Neural progenitor cell (in vitro differentiated cells): Measurements from ENCODE around the gene DYRK2. TPM values are rescaled to one million over a fixed set of nuclear protein-coding genes. Genes with fewer than 3 reads are reported as not detected.

Experiments used
- DNase-seq: peaks from one replicate; pipeline ENCODE4 v3.0.0-alpha.2; 2016; ENCODE audit warnings: low spot score
- H2AFZ ChIP-seq: fragments of 200-600 bp; sonication (generic); replicated peaks from 2 replicates; pipeline ENCODE4 v1.6.1; 2016; ENCODE audit warnings: antibody characterized with exemption
- H3F3A ChIP-seq: fragments of 200-600 bp; sonication (generic); 2 replicates; pipeline ENCODE4 v1.6.1; 2016; ENCODE audit warnings: antibody characterized with exemption, low read depth
- H3K27ac ChIP-seq: fragments of 200-600 bp; sonication (generic); 2 replicates; pipeline ENCODE4 v1.5.1; 2016; ENCODE audit warnings: mild to moderate bottlenecking
- H3K27me3 ChIP-seq: fragments of 200-600 bp; sonication (generic); 2 replicates; pipeline ENCODE4 v1.6.1; 2016; ENCODE audit warnings: mild to moderate bottlenecking, moderate library complexity
- H3K36me3 ChIP-seq: fragments of 200-600 bp; sonication (generic); 2 replicates; pipeline ENCODE4 v1.5.1; 2016
- H3K4me1 ChIP-seq: fragments of 200-600 bp; sonication (generic); 2 replicates; pipeline ENCODE4 v1.6.1; 2016; ENCODE audit warnings: mixed run types
- H3K4me2 ChIP-seq: fragments of 200-600 bp; sonication (generic); 2 replicates; pipeline ENCODE4 v1.6.1; 2016
- H3K4me3 ChIP-seq: fragments of 200-600 bp; sonication (generic); 2 replicates; pipeline ENCODE4 v1.5.1; 2016
- H3K79me2 ChIP-seq: fragments of 200-600 bp; sonication (generic); 2 replicates; pipeline ENCODE4 v1.6.1; 2016; ENCODE audit warnings: low read depth
- H3K9ac ChIP-seq: fragments of 200-600 bp; sonication (generic); 2 replicates; pipeline ENCODE4 v1.6.1; 2016
- H3K9me3 ChIP-seq: fragments of 200-600 bp; sonication (generic); 2 replicates; pipeline ENCODE4 v1.5.1; 2016; ENCODE audit warnings: low read depth
- H4K20me1 ChIP-seq: fragments of 200-600 bp; sonication (generic); 2 replicates; pipeline ENCODE4 v1.6.1; 2016; ENCODE audit warnings: low read depth
- H3K27ac Mint-ChIP-seq: 3 replicates; pipeline ENCODE4 v1.8.0; 2021; ENCODE audit warnings: mixed read lengths
- H3K27me3 Mint-ChIP-seq: 2 replicates; pipeline ENCODE4 v1.8.0; 2022; ENCODE audit warnings: low read depth, mild to moderate bottlenecking, inconsistent platforms, moderate library complexity, mixed read lengths; ENCODE audit not compliant: insufficient read depth
- H3K36me3 Mint-ChIP-seq: 3 replicates; pipeline ENCODE4 v1.8.0; 2021; ENCODE audit warnings: mixed read lengths
- H3K4me1 Mint-ChIP-seq: 3 replicates; pipeline ENCODE4 v1.8.0; 2021; ENCODE audit warnings: mixed read lengths
- H3K4me3 Mint-ChIP-seq: 3 replicates; pipeline ENCODE4 v1.8.0; 2021; ENCODE audit warnings: mild to moderate bottlenecking, moderate library complexity, mixed read lengths
- H3K9me3 Mint-ChIP-seq: 3 replicates; pipeline ENCODE4 v1.8.0; 2020; ENCODE audit warnings: mixed read lengths
- EZH2 ChIP-seq: fragments of 200-600 bp; sonication (generic); IDR thresholded peaks from 2 replicates; pipeline ENCODE4 v1.6.1; 2017; ENCODE audit warnings: antibody characterized with exemption, mild to moderate bottlenecking, moderate library complexity
- EZH2phosphoT487 ChIP-seq: fragments of 200-600 bp; sonication (generic); IDR thresholded peaks from 2 replicates; pipeline ENCODE4 v1.6.1; 2017; ENCODE audit warnings: antibody characterized with exemption
- total RNA-seq: library from RNA; depleted of rRNA; stranded (reverse); fragments of >200 nt; gene quantifications from 2 replicates; pipeline ENCODE4 v1.2.3, GENCODE V29; 2015; ENCODE audit warnings: low replicate concordance
- TF ChIP-seq, protein P1 (sequence below): fragments of 200-600 bp; sonication (generic); IDR thresholded peaks from 2 replicates; pipeline ENCODE4 v1.5.1; 2017; ENCODE audit warnings: antibody characterized with exemption, mild to moderate bottlenecking

The DYRK2 gene
- total RNA-seq, 1 donor from 2014 or later: 29.6 TPM

DNA sequence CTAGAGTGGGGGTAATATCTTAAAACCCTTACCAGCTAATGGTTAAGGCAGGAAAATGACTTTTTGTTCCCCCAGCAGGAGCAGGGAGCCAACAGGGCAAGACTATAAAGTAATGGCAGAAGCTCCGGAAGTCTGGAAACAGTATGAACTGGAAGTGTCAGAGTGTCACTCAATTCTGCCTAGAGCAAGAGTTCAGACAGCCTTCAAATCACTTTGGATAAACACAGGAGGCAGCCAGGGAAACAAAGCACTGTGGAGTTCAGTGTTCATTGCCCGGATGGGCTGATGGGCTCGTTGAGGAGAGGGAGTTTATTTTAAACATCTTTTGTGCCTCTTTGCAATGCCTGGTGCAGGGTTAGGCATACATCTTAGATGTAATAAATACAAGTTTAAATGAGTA is 16.5 kb upstream of the DYRK2 start:
- TF ChIP-seq EZH2phosphoT487: no peak
- TF ChIP-seq, protein P1, sequence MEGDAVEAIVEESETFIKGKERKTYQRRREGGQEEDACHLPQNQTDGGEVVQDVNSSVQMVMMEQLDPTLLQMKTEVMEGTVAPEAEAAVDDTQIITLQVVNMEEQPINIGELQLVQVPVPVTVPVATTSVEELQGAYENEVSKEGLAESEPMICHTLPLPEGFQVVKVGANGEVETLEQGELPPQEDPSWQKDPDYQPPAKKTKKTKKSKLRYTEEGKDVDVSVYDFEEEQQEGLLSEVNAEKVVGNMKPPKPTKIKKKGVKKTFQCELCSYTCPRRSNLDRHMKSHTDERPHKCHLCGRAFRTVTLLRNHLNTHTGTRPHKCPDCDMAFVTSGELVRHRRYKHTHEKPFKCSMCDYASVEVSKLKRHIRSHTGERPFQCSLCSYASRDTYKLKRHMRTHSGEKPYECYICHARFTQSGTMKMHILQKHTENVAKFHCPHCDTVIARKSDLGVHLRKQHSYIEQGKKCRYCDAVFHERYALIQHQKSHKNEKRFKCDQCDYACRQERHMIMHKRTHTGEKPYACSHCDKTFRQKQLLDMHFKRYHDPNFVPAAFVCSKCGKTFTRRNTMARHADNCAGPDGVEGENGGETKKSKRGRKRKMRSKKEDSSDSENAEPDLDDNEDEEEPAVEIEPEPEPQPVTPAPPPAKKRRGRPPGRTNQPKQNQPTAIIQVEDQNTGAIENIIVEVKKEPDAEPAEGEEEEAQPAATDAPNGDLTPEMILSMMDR: no peak
- no peak for TF ChIP-seq EZH2
- Histone ChIP-seq H3K79me2 (no peaks in the 10 kb centered on the region), H3K27ac (no peak overlapping the region), H3K4me3 (no peak overlapping the region), H3K9ac (no peak overlapping the region), H3K27me3 (no peaks in the 10 kb centered on the region), H3K36me3 (no peaks in the 10 kb centered on the region), H3F3A (no peaks in the 10 kb centered on the region), H3K4me2 (no peak overlapping the region), H2AFZ (peak overlapping the region; percentile 23), H4K20me1 (no peaks in the 10 kb centered on the region), H3K9me3 (no peaks in the 10 kb centered on the region), H3K4me1 (peaks cover 17% of the 10 kb centered on the region)
- Mint-ChIP-seq H3K27me3 (no peaks in the 10 kb centered on the region), H3K9me3 (no peaks in the 10 kb centered on the region), H3K4me1 (peaks cover 28% of the 10 kb centered on the region), H3K27ac (peak overlapping the region; percentile 97), H3K4me3 (no peak overlapping the region), H3K36me3 (no peaks in the 10 kb centered on the region)
- DNase-seq: peak; percentile 28

DNA sequence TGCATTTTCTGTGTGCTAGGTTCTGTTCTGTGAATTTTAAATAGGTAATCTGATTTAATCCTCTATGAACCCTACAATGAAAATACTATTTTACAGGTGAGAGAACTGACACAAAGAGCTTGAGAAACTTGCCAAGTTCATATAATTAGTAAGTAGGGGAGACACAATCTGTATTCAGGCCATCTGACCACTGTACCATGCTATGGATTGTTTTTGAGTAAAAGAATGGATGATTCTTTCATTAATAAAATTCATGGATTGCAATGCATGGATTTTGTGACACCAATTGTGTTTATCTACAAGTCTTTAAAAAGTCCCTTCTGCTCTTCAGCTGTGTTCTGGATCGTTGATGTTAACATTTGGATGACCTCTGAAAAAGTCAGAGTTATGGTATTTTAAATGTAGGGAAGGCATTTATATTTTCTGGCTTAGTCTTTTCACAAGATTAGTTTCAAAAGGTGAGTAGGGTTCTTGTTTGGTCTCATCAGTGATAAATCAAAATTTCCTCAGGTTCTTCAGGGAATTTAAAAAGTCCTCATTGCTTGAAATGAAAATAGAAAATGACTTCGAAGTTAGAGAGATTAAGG is 15.4 kb upstream of the DYRK2 start:
- no peak overlapping the region for H2AFZ ChIP-seq
- H3K27me3 ChIP-seq: no peaks in the 10 kb centered on the region
- no peaks in the 10 kb centered on the region for H3K36me3 ChIP-seq
- peaks cover 17% of the 10 kb centered on the region for H3K4me1 ChIP-seq
- H3K9ac ChIP-seq: no peak overlapping the region
- H3F3A ChIP-seq: no peaks in the 10 kb centered on the region
- no peaks in the 10 kb centered on the region for H3K27me3 Mint-ChIP-seq
- no peak overlapping the region for H3K27ac ChIP-seq
- H3K9me3 ChIP-seq: no peaks in the 10 kb centered on the region
- no peaks in the 10 kb centered on the region for H4K20me1 ChIP-seq
- H3K4me1 Mint-ChIP-seq: peaks cover 28% of the 10 kb centered on the region
- H3K4me3 ChIP-seq: no peak overlapping the region
- H3K4me2 ChIP-seq: no peak overlapping the region
- no peaks in the 10 kb centered on the region for H3K36me3 Mint-ChIP-seq
- TF ChIP-seq EZH2phosphoT487: no peak
- TF ChIP-seq, protein P1: no peak
- TF ChIP-seq EZH2: no peak
- H3K27ac Mint-ChIP-seq: no peak overlapping the region
- no peaks in the 10 kb centered on the region for H3K79me2 ChIP-seq
- DNase-seq: no peak
- no peak overlapping the region for H3K4me3 Mint-ChIP-seq
- no peaks in the 10 kb centered on the region for H3K9me3 Mint-ChIP-seq

DNA sequence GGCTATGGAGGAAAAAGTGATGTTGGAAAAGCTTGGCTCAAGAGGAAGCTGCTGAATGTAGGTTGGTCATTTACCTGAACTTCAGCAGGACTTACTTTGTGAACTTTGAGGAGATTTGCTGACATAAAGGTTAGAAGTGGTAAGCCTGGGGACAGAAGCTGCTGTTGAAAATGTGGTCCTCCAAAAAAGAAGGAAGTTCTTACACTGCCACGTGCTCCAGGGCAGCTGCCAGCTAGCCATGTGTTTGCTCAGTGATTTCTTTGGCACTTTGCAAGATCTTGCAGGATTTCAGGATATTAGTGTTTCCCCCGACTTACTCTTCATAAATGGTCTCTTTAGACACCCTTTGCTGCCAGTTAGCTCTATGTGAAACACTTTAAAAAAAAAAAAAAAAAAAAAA is 14.8 kb upstream of the DYRK2 start:
- Mint-ChIP-seq H3K4me3 (no peak overlapping the region), H3K27me3 (no peaks in the 10 kb centered on the region), H3K27ac (no peak overlapping the region), H3K9me3 (no peaks in the 10 kb centered on the region), H3K4me1 (peaks cover 28% of the 10 kb centered on the region), H3K36me3 (no peaks in the 10 kb centered on the region)
- no peak overlapping the region for H3K27ac ChIP-seq
- H3K4me3 ChIP-seq: no peak overlapping the region
- no peak overlapping the region for H3K9ac ChIP-seq
- H3K9me3 ChIP-seq: no peaks in the 10 kb centered on the region
- no peaks in the 10 kb centered on the region for H3K79me2 ChIP-seq
- H3K36me3 ChIP-seq: no peaks in the 10 kb centered on the region
- H3K4me2 ChIP-seq: no peak overlapping the region
- TF ChIP-seq EZH2phosphoT487 (no peak), EZH2 (no peak)
- TF ChIP-seq, protein P1: no peak
- no peaks in the 10 kb centered on the region for H3K27me3 ChIP-seq
- DNase-seq: no peak
- no peaks in the 10 kb centered on the region for H3F3A ChIP-seq
- peaks cover 17% of the 10 kb centered on the region for H3K4me1 ChIP-seq
- no peaks in the 10 kb centered on the region for H4K20me1 ChIP-seq
- no peak overlapping the region for H2AFZ ChIP-seq
